Measurements from ENCODE around the gene PCDHGB2.

Gene PCDHGB2

GRCh38 chr5:141355641-141356040 is 4.2 kb upstream of the PCDHGB2 start:
- DNase-seq (ENCODE audit: low read depth), result no peak
- no peak for TF ChIP-seq CTCF (conservative IDR thresholded peaks at IDR 0.05; ENCODE audit: low read length)
- peak overlapping the region; percentile 58 for H3K4me3 ChIP-seq (ENCODE audit: low read length)

- no peak for DNase-seq (ENCODE audit: low read depth)
- no peak for TF ChIP-seq CTCF (conservative IDR thresholded peaks at IDR 0.05; ENCODE audit: low read length)
- no peak overlapping the region for H3K4me3 ChIP-seq (ENCODE audit: low read length)
These were observed 3.7 kb upstream of the PCDHGB2 start for GRCh38 chr5:141356133-141356532.

GRCh38 chr5:141356950-141357349 is 2.8 kb upstream of the PCDHGB2 start:
- DNase-seq (ENCODE audit: low read depth), result no peak
- no peak for TF ChIP-seq CTCF (conservative IDR thresholded peaks at IDR 0.05; ENCODE audit: low read length)
- H3K4me3 ChIP-seq (ENCODE audit: low read length), result no peak overlapping the region

GRCh38 chr5:141360685-141361084 is 891 bp downstream of the PCDHGB2 start:
- no peak for DNase-seq (ENCODE audit: low read depth)
- no peak for TF ChIP-seq CTCF (conservative IDR thresholded peaks at IDR 0.05; ENCODE audit: low read length)
- no peak overlapping the region for H3K4me3 ChIP-seq (ENCODE audit: low read length)

GRCh38 chr5:141362719-141363118 is 2.9 kb downstream of the PCDHGB2 start:
- DNase-seq (ENCODE audit: low read depth), result no peak
- no peak overlapping the region for H3K4me3 ChIP-seq (ENCODE audit: low read length)
- no peak for TF ChIP-seq CTCF (conservative IDR thresholded peaks at IDR 0.05; ENCODE audit: low read length)

GRCh38 chr5:141363952-141364660 is 4.3 kb downstream of the PCDHGB2 start, which contains the start of gene PCDHGA5:
PCDHGA5 (plus strand) TSS chr5:141364162; CDS start chr5:141364331, 169 bp downstream.
- H3K4me3 ChIP-seq (ENCODE audit: low read length), result peak within 1 kb of the TSS; percentile 39
- peak; percentile 26 for DNase-seq (ENCODE audit: low read depth)
- peak; percentile 36 for TF ChIP-seq CTCF (conservative IDR thresholded peaks at IDR 0.05; ENCODE audit: low read length)

Measured in AG10803 (cell line).